Thyroid gland (tissue), 4 donors: Measurements from ENCODE around the gene NCOA5.

Experiments used
- POLR2A ChIP-seq, 2 donors: fragments of 450-650 bp; IDR thresholded peaks; one replicate each; pipeline ENCODE4 v1.6.1; 2017; ENCODE audit warnings: antibody characterized with exemption in 2 of 2, mild to moderate bottlenecking in 2 of 2, moderate library complexity in 1 of 2
- TF ChIP-seq, protein P1 (sequence below), 6 experiments: fragments of 200-600 bp in 3 of 6; fragments of 450-650 bp in 3 of 6; sonication (generic) in 3 of 6; IDR thresholded peaks; one replicate each; pipeline ENCODE4 v1.5.1; 2016 to 2019; ENCODE audit warnings: antibody characterized with exemption in 6 of 6, mild to moderate bottlenecking in 2 of 6, inconsistent platforms in 1 of 6, moderate library complexity in 1 of 6

DNA sequence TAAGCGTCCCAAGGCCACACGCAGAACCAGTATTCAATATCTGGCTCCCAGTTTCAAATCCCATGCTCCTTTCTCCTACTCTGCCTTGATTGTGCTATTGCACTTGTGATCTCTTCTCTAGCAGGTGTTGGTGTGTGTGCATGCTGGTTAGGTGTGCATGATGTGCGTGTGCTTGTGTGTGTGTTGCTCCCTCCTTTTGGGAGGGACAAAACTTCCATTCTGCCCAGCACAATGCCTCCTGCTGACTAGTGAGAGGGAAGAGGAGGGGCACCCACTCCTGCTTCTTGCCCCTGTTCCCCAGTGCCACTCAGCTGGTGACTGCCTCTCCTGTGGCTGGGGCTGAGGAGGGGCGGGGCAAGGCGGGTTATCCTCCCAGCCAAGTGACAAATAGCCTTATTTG is 48.1 kb upstream of the NCOA5 start:
- TF ChIP-seq, protein P1, sequence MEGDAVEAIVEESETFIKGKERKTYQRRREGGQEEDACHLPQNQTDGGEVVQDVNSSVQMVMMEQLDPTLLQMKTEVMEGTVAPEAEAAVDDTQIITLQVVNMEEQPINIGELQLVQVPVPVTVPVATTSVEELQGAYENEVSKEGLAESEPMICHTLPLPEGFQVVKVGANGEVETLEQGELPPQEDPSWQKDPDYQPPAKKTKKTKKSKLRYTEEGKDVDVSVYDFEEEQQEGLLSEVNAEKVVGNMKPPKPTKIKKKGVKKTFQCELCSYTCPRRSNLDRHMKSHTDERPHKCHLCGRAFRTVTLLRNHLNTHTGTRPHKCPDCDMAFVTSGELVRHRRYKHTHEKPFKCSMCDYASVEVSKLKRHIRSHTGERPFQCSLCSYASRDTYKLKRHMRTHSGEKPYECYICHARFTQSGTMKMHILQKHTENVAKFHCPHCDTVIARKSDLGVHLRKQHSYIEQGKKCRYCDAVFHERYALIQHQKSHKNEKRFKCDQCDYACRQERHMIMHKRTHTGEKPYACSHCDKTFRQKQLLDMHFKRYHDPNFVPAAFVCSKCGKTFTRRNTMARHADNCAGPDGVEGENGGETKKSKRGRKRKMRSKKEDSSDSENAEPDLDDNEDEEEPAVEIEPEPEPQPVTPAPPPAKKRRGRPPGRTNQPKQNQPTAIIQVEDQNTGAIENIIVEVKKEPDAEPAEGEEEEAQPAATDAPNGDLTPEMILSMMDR (IDR thresholded peaks at IDR 0.05), result no peak
- TF ChIP-seq POLR2A (IDR thresholded peaks at IDR 0.05), result no peak
